ENCODE measurements around the gene PTPRG.

DNA sequence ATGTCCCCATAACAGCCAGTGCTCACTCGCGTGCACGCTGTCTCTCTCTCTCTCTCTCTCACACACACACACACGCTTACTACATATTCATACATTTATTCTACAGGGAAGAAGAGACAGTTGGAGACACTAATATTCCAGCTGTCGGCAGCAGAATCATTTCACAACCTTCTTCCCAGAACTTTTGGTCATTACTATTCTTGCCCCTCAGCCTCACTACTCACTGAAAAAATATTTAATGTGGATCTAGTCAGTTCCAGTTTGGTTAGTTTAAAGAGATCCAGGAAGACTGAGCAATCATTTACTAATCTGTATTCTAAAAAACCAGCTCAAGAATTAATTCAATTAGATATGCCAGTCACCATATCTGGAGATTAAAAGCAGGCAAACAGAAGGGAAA lies 394.9 kb downstream of the PTPRG start:
- TF ChIP-seq, protein P1, sequence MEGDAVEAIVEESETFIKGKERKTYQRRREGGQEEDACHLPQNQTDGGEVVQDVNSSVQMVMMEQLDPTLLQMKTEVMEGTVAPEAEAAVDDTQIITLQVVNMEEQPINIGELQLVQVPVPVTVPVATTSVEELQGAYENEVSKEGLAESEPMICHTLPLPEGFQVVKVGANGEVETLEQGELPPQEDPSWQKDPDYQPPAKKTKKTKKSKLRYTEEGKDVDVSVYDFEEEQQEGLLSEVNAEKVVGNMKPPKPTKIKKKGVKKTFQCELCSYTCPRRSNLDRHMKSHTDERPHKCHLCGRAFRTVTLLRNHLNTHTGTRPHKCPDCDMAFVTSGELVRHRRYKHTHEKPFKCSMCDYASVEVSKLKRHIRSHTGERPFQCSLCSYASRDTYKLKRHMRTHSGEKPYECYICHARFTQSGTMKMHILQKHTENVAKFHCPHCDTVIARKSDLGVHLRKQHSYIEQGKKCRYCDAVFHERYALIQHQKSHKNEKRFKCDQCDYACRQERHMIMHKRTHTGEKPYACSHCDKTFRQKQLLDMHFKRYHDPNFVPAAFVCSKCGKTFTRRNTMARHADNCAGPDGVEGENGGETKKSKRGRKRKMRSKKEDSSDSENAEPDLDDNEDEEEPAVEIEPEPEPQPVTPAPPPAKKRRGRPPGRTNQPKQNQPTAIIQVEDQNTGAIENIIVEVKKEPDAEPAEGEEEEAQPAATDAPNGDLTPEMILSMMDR (conservative IDR thresholded peaks at IDR 0.05 in 1 of 2, IDR thresholded peaks at IDR 0.05 in 1 of 2; ENCODE audit: low read depth in 1 of 2, low read length in 2 of 2) = no peak
- TF ChIP-seq EZH2 (IDR thresholded peaks at IDR 0.05; ENCODE audit: low read length, missing control alignments) = no peak
